HG03575 (cell line): ENCODE measurements around the gene PID1.
"Not testable (repeated sequence)": the region's sequence is repeated elsewhere in the genome, so short reads cannot be mapped to it uniquely, and the experiment has no call there.

Experiments used
- ATAC-seq: cut with Tn5 transposase; IDR thresholded peaks from one replicate; pipeline ENCODE4 v1.9.1; 2021; ENCODE audit not compliant: unreplicated experiment, insufficient number of reproducible peaks, low FRiP score; ENCODE audit errors: extremely low read depth

Gene PID1

DNA sequence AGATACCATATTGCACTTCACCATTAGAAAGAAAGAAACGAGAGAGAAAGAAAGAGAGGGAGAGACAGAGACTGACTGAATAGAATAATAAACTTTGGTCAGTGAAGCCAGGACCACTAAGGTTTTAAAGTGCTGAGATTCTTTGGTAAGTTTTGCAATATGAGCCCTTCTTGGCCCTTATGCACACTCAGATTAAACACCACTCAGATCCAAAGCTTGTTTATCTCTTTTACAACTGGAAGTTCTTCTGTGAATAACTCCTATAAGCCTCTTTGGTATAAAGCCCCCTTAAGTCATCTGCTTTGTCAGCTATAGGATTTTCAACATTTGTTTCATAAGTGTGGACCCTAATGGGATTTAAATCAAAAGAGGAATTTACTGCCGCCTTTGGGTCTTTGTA, 40.8 kb downstream of the PID1 start:
- ATAC-seq, result no peak

DNA sequence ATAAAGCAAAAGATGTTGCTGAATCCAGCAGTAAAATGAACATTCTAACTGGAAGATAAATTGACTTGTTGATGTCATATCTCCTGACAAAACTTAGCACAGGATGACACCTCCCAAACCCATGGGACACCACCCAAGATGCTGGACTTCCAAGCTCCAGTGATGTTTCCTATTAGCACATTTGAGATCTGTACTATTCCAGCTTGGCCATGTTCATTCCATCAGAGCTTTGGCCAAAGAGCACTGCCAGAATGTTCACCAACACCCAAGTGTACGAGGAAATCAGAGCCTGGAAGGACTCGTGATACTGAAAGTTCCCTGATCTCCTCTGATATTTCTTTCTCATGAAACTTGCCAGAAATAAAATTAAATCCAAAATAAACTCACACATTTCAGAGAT, 44.7 kb downstream of the PID1 start:
- ATAC-seq, result no peak

DNA sequence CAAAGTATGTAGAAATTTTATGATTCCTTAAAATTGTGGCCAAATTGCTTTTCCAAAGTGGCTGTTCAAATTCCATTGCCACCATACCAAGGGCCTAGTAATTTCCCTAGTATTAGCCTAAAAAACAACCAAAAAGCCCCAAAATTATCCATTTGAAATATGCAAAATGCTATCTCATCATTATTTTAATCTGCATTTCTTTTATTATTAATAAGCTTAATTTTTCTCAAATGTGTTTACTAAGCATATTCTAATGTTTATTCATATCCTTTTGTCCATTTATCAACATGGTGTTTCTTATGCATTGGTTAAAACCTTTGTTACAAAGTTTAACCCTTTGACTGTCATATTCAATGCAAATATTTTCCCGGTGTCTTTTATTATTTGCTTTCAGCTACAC, 48.0 kb downstream of the PID1 start:
- no peak for ATAC-seq

DNA sequence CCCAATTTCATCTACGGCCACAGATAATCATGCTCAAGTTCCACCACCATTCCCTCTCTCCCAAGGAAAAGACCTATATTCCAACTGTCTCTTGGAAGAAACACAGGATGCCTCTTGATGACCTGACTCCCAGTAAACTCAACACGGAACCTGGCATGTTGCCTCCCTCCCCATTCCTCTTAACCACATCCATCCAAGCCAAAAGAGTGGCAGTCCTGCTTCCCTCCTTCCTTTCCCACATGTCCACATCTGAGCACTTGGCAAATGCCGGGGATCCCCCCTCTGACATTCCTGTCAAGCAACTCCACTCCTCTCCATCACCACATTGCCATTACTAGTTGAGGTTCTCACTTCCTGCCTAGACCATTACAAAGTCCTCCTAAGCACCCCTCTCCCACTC, 49.4 kb downstream of the PID1 start:
- ATAC-seq, result no peak

DNA sequence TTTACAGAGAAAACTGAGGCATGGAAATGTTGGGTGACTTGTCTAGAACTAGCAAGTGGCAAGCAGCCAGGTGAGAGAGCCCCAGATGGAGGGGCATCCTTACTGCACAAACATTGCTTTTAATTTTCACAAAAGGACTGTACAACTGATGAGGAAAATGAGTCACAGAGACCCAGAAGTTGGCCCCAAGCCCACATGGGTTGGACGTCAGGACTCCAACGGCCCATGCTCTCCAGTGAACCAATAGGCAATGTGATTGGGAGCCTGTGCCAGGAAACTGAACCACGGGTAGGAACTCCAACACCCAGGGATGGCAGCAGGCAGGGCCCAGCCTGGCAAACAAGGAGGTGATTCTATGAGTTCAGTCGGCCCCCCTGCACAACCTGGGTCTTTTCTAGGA, 50.8 kb downstream of the PID1 start:
- ATAC-seq, result no peak

DNA sequence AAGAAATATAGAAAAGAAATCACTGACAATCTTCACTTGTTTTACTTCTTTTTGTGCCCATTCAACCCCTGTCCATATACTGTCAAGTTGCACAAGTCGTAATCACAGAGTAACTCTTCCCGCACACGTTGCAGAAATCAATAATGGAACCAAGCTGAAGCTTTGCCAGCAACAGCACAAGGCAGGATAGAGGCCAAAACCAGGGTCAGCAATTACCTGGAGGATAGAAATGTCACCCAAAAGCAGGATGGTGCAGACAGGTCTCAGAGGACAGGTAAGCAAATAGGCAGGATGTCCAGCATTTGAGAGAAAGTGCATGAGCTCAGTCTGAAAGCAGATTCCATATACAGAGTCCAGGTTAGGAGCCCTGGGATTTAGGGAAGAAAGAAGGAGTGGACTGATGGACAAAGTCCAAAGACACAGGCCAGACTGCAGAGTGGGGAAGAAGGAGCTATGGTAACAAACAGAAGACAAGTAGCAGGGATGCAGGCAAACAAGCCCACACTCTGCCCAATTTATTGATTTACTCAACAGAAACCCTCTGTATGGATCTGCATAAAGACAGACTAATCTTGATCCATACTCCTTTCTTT, 52.7 kb downstream of the PID1 start:
- ATAC-seq, result no peak

DNA sequence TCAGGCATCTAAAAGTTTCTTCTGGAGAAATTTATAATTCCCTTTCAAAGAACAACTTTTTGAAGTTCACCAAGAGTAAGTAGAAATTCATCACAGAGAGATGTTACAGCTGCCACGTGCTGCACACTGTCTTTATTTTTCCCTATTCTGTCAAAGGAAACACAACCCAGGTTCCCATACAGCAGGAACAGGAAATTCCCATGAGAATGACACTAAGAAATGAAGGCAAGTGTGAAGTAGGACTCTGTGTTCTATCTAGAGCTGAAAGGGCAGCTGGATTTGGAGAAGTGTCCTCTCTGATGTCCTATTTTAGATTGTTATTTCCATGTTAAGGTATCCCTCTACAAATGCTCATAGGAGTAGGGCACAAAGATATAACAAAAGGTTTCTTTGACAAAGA, 58.8 kb downstream of the PID1 start:
- no peak for ATAC-seq

DNA sequence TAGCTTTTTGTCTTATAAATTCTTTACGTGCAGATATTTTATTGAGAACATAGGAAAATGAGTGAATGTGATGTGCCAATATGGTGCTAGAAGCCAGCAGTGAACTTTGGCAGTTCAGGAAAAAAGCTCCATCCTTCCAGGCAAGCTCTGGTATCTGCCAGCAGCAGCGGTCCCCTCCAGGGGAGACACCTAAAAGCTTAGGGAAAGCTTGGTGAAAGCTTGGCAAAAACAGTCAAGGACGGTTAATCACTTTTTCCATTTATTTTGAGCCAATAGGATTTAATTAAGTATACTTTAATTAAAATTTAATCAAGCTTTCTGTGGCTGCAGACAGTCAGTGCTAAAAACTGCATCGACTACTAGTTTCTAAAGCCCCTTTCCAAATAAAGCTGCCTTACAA, 60.4 kb downstream of the PID1 start:
- no peak for ATAC-seq

DNA sequence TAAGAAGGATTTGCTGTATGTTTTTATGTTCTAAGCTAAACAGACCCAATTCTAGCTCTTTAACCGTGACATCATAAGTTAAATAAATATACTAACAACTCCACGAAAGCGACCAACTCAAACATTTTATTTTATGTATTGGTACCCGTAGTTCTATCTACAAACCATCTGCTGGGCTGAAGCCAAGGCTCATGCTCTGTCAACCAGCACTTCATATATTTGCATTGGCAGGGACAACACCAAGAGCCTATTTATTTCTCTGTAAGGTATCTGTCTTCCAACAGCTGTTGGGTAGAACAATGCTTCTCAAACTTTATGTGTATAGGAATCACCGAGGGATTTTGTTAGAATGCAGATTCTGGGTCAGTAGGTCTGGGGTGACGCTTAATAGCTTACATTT, 64.5 kb downstream of the PID1 start:
- no peak for ATAC-seq

DNA sequence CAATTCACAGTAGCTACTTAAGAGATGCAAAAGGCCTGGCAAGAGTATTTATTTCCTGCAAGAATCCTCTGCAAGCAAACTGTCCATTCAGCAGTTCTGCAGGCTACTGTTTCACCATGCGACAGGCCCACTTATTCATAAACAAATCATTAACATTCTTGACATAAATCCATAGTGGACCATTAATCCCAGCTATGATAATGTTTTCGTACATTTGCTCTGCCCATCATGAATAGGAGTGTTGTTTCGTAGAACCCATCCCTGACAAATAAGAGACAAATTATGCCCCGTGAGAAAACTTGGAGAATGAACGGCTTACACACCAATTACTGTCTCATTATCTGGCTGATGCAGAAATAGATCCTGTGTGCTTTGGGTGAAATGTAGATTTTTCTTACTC, 65.4 kb downstream of the PID1 start:
- no peak for ATAC-seq

DNA sequence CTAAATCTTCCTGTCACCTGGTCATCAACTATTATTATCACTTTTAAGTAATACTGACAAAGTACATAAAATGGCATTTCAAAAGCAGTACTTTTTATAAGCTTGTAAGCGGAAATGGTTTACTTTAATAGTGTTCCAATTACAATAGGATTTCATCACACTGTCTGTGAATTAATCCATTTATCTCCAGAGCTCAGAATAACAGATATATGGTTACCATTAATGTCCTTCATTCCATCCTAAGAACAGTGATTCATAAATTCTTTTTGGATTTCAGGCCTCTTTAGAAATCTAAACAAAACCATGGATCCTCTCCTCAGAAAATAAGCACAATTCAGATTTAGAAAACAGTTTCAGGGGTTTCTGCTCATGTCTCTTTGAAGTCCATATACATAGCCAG, 68.4 kb downstream of the PID1 start:
- ATAC-seq, result no peak

DNA sequence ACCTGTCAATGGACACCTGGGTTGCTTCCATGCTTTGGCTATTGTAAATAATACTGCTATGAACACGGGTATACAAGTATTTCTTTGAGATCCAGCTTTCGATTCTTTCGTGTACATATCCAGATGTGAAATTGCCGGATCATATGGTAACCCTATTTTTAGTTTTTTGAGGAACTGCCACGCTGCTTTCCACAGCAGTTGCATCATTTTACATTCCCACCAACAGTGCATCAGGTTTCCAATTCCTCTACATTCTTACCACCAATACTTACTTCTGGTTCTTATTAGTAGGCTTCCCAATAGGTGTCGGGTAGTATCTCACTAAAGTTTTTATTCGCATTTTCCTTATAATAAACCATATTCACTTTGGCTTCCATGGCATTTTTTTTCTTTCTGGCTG, 69.6 kb downstream of the PID1 start:
- no peak for ATAC-seq

DNA sequence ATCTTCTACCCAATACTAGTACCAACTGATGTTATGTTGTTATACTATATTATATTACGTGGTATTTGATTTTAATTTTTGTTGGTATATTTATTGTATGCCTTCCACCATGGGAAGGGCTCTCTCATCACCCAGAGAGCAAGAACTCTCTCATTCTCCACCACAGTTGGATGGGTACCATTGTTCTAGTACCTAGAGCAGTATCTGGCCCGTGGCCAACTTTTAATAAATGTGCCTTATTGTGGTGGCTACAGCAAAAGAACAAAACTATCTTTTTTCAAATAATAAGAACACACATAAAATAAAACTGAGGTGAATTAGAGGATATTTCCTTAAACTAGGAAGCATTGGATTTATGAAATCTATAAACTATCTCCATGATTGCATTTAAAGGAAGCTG, 71.8 kb downstream of the PID1 start:
- no peak for ATAC-seq

DNA sequence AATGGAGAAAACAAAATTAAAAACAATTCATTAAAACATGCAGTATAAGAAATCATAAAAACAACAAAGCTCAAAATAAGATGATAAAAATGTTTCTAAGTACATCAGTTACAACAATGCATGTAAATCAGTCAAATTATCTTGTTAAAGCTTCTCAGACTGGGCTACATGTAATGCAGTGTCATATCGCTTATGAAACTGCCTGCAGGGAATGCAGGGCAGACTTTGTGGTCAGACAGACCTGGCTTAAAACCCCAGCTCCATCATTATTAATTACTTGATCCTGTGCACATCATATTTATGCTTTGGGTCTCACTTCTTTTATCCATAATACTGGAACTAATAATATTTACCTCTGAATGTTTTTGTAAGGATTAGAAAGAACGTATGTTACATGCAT, 74.6 kb downstream of the PID1 start:
- ATAC-seq, result no peak

DNA sequence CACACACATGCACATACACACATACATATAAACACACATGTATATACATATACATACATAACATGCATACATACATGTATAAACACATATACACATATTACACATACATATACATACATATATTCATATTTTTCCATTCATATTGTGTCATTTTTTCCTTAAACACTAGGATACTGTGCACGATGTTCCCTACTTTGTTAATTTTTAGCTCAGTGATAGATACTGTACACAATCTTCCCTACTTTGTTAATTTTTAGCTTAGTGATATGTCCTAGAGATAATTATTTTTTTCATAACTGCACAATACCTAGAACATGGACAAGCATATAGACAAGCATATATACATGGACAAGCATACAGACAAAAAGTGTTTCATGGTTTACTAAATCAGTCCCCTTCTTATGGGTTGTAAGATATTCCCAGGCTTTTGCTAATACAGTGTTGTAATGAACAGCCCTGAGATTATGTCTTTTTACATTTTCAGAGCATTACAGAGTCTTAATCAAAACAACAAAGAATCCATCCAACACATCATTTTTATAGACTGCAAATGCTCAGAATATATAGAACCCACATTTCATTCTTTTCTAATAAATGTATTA, 75.6 kb downstream of the PID1 start:
- no peak for ATAC-seq

DNA sequence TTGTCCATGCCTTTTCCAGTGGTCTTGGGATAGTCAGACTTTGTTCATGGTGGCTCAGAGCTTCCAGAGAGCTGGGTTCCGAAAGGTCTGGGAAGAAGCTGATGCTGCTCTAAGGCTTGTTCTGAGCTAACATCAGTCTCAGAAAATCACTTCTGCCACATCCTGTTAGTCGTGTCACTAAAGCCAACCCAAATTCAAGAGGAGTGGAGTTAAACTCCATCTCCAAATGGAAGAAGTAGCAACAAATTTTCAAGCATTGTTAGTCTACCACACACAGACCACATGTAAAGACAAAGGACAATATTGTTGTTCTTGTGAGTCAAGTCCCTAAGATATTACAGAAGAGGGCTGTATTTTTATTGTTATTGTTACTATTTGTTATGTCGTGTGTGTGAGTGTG, 77.8 kb downstream of the PID1 start:
- no peak for ATAC-seq

DNA sequence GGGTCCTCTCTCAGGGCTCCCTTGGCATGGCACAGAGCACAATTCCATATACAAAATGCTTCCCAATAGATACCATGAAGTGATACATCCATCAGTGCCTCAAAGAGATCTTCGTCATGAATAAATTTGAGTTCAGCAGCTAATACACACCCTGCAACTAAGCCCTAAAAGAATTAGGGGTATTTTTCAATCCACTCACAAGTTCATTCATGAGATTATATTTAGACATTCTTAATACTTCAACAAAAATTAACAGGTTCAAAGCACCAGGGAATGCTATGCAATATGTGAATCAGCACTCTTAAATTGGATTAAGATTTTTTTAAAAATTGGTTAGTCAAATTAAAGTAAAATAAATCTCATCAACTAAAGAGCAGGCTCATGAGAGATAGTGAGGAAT, 79.7 kb downstream of the PID1 start:
- no peak for ATAC-seq

DNA sequence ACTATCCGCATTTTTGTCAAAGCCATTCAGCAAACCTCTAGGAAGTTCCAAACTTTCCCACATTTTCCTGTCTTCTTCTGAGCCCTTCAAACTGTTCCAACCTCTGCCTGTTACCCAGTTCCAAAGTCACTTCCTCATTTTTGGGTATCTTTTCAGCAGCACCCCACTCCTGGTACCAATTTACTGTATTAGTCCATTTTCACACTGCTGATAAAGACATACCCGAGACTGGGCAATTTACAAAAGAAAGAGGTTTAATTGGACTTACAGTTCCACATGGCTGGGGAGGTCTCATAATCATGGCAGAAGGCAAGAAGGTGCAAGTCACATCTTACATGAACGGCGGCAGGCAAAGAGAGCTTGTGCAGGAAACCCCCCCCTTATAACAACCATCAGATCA, 84.0 kb downstream of the PID1 start:
- not testable (repeated sequence) for ATAC-seq

DNA sequence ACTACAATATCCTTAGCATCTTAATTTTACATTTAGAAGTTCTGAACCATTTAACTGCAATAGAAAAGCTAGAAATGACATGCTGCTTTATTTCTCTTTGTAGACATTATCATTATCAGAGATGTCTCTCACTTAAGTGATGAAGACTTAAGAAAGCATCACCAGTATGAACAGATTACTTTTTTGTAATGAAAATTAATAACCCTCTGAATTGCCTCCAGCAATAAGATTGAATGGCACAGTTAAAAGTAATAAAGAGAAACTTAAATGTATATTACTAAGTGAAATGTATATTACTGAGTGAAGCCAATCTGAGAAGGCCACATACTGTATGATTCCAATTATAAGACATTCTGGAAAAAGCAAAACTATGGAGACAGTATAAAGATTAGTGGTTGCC, 89.4 kb downstream of the PID1 start:
- no peak for ATAC-seq

DNA sequence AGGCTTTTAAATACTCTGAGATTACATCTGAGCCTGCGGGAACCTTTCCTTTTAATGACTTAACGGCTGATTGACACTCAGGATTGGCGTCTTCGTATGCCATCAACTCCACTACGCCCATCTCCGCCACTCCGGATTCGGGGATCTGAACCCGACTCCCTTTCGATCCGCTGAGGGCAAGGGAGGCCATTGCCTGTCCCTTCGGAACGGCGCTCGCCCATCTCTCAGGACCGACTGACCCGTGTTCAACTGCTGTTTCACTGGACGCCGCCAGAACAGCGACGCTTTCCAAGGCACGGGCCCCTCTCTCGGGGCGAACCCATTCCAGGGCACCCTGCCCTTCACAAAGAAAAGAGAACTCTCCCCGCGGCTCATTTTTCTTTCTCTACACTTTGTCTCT, 90.4 kb downstream of the PID1 start:
- no peak for ATAC-seq

DNA sequence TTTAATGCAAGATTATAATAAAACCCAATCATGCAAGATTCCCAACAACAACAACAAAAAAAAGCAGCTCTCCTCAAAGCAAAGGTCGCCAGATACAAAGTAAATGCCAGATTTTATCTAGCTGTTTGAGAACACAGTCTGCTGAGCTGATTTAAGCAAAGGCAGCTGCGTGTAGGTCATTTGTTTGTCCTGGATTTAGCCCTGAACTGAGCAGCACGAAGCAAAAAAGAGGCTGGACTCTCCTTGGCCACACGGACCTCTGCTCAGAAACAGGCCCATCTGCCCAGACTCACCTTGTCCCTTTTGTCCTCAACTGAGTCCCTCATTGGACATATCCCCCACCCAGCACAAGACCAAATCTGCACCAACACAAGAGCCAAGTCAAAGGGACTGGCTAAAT, 91.5 kb downstream of the PID1 start:
- ATAC-seq, result no peak
